Epidermal melanocyte (primary cell): ENCODE measurements around the gene FPR3.
A peak's percentile ranks its signal among the peaks of the same experiment; 100 is the strongest.
"Not testable (repeated sequence)": the region's sequence is repeated elsewhere in the genome, so short reads cannot be mapped to it uniquely, and the experiment has no call there.

Source experiments
- DNase-seq: peaks from one replicate; pipeline ENCODE4 v3.0.0; 2011; ENCODE audit warnings: low spot score; ENCODE audit not compliant: insufficient read length

FPR3 gene

DNA sequence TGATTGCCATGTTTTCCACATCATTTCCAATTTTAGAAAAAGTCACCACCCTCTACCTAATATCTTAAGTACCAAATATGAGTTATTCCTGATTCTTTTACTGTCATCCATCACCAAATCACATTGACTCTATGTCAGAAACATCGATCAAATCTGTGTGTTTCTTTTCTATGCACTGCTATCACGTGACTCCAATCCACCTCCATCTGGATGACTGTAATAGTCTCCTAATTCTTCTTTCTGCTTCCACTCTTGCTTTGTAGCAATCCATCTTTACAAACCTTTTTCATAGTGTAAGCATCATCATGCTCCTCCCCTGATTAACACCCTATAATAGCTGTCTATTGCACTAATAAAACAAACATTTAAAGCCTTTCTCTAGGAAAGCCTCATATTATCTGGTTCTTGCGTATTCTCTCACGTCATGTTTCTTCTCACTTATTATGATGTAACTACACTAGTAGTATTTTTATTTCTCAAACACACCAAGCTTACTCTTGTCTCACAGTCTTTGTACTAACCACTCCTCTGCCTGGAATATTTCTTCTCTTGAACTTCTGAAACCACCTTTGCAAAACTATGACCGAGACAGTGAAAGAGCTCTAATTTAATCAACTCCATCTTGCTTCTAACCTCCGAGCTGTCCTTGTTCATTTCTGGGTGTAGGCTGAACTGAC, 10.7 kb upstream of the FPR3 start:
- no peak for DNase-seq

DNA sequence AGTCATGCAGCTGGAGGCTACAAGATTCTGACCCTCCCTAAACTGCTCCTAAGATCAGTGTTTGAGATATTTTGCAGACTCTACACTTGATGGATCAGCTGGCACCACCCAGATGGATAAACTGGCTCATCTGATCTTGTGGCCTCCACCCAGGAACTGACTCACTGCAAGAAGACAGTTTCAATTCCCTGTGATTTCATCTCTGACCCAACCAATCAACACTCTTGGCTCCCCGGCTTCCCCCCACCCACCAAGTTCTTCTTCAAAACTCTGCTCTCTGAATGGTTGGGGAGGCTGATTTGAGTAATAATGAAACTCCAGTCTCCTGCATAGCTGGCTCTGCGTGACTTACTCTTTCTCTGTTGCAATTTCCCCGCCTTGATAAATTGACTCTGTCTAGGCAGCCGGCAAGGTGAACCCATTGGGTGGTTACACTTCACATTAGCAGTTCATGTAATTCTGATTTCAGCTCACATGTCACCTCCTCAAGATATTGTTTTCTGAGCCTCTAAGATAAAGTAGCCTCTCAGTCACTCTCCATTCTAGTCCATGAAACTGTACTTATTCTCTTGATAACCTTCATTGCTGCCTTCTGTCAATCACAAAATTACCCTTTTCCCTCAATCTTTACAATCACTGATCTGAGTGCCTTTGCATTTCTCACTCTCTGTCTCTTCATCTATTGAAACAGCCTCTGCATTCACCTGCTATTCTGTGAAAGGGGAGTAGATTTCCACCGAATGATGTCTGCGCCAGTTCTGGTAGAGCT, 9.9 kb upstream of the FPR3 start:
- DNase-seq: no peak

DNA sequence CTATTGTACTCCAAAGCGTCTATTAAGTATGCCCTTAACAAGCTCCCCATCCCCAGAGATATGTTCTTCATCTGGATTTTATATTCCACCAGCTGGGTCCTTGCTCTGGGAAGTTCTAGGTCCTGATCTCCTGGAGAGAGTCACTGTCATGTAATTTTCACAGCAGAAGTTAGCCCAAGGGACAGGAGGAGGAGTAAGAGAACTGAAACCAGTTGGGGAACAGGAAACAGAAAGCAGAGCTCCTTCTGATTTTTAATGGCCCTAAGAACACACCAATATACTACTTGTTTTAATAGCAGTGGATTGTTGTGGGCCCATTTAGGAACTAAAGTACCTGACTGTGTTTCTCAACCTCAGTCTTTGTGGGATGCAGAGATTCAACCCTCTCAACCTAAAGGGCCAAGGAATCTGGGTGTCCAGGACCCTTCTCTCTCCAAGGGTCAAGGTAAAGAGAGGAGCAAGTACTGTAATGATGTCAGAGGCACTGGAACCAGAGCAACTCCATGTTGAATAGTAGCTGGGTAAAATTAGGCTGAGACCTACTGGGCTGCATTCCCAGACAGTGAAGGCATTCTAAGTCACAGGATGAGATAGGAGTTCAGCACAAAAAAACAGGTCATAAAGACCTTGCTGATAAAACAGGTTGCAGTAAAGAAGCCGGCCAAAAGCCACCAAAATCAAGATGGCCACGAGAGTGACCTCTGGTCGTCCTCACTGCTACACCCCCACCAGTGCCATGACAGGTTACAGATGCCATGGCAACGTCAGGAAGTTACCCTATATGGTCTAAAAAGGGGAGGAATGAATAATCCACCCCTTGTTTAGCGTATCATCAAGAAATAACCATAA, 8.1 kb upstream of the FPR3 start:
- no peak for DNase-seq

DNA sequence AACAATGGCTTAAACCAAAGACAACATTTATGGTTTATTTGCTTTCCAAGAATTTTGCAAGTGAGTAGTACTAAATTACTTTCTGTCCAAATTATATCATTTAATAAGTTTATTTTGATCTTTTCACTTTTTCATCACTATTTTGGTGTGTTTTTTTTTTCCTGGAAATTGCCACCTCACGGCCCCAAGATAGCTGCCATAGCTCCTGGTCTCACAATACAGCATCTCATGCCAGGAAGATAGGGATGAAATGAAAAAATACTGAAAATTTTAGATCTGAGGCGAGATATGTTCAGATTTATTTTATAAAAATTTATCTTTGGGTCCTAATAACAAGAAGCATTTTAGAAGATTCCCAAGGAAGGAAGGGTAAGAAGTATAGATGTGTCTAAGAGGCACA, 6.9 kb upstream of the FPR3 start:
- no peak for DNase-seq

DNA sequence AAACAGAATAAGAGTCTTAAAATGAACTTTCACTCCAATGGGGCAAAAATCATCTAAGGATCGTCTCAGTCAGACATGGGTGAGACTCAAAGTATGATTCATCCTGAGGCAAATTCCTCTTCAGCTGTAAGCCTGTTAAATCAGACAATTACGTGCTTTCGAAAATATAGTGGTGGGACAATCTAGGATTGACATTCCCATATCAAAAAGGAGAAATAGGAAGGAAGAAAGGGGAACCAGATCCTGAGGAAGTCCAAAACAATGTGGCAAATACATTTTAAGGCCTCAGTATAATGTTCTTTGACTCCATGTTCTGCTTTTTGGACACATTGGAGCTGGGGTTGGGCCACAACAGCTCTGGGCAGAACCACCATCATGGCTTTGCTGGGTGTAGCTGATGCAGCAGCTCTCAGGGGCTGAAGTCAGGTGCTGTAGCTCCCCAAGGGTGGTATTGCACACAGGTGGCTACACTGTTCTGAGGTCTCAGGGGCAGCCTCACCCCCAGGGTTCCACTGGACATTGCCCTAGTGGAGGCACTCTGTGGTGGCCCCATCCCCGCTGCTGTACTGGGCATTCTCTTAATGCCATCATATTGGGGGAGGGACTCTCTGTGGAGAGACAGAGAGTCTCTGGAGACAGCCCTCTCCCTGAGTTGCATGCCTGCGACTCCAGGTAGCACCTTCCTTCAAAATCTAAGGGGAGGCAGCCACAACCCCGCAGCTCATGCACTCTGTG, 5.7 kb upstream of the FPR3 start:
- no peak for DNase-seq

DNA sequence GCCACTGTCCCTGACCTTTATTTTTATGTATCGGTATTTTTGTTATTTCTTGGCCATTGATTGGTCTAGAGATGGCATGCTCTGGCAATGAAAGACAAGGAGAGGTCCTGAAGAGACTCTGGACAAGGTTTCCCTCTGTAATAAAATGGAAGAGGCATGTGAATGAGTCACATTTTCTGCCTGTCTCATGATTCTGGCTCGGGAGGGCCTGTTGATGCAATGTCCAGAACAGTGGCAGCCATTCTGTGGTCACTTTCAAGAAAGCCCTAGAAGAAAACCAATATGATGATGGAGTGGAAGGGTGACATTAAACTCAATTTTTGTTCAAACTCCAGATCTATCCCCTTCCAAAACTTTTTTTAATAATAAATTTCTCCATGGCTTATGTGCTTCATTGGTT, 2.0 kb upstream of the FPR3 start:
- no peak for DNase-seq

DNA sequence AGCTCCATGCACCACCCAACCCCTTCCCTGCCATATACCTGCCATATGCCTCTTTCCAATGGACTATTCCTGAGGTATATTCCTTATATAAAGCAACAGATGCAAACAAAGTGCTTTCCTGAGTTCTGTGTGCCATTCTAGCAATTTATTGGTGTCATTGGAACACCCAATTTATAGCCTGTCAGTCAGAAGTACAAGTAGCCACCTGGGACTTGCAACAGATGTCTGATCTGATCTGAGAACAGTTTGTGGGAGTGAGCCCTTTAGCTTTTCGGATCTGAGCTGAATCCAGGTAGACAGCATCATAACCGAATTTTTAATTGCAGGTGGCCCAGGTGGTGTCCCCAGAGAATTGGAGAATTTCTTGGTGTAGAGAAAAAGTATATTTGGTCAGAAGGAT, 963 bp upstream of the FPR3 start:
- DNase-seq: no peak

DNA sequence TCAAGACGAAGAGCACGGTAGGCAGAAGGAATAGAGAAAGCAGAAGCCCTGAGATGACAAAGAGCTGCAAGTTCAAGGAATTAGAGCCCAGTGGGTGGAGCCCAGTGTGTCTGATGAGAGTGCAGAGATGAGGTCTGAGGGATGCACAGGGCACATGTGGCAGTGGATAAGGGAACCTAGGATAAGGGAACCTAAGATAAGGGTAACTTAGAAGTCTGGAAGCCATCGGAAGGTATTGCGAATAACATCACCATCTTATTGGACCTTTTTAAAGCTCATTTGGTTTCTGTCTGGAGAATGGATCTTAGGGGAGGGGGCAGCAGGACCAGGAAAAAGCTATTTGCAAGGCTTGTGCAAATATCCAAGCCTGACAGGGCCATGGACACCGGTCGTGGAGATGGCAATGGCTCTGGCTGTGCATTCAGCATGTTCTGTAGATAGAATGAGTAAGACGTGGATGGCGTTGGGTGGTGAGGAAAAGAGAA, 1.3 kb downstream of the FPR3 start:
- no peak for DNase-seq

DNA sequence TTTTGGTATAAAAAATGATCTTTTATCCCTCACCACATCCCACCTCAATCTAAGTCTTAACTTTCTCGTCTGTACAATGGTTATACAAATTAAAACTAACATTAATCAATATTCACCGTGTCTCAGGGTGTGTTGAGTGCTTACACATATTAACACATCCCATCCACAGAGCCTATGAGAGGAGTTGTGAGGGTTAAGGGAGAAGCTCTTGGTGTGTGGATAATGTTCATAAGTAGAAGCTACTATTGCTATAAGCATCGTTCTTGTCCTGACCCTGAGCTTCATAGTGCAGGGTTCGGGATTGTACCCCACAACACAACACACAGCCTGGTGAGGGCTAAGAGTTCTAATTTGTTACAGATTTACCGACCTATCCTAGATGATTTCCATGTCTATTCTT, 2.5 kb downstream of the FPR3 start:
- DNase-seq: no peak

DNA sequence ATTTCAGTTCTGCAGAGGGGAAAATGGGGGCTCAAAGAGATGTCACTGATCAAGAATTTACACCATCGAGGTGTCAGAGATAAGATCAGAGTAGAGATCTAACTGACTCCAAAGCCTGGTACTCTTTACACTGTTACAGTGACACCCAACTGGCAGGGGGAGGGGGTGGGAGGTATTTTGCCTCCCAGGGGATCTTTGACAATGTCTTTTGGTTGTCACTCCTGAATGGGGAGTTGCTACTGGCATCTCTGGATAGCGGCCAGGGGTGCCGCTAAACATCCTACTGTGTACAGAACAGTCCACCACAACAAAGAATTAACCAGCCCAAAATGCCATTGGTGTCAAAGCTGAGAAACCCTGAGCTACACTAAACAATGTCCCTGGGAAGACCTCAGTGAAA, 3.1 kb downstream of the FPR3 start:
- DNase-seq: no peak

DNA sequence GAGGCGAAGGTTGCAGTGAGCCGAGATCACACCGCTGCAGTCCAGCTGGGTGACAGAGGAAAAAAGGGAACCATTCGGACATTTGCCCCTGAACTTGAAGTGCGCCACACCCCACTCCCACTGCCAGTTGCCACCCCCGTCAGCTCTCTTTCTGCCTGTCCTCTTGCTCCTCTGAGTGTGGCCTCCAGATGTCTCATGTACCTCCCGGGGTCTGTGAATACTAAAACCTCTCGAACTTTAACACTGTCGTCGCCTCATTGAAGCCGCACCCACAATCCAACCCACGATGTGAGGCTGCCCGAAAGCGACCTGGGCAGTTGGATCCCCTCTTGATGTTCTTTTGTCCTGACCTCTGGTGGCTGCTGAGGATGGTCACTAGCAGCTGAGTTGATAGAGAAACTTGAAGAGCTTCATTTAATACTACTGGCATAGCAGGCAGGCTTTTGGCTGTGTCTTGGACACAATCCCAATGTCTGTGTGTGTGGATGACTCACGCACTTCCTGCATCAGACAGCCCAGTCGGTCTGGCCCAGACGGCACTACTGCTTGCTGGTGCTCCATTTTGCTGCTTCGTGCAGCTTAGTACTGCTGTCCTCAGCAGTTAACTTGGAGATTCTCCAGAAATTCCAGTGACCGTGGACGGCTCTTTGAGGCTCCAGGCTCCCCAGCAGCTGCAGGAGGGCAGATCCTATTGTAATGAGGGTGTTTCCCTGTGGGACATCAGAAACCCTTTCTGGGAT, 4.2 kb downstream of the FPR3 start:
- DNase-seq: peak; percentile 25

DNA sequence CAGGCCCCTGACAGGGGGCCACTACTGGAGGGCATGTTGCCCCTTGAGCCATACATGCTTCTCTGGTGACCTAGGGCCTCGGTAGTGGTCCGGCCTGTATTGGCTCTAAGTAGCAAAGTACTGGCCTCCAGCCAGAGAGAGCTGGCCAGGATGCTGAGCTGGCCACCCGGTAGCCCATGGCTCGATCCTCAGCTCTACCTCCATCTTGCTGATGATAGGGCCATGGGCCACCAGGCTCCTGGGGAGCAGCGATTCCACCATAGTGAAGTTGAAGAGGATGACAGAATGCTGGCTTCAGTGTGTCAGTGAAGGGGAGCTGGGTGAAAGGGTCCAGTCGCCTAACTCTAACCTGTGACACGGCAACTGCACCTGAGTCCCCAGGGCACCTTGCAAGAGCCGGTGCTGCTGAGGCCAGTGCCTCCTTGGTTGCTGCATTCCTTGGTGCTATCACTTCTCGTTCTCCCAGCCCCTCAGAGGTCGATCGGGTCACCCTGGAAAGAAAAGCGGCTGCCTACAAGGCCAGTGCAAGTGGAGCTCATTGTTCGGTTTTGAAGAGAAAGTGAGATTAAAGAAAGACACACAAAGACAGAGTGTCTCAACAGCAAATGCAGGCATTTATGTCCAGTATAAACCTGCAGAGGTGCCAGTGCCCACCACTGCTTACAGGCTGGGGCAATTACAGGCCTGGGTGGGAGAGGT, 5.0 kb downstream of the FPR3 start:
- DNase-seq: no peak

DNA sequence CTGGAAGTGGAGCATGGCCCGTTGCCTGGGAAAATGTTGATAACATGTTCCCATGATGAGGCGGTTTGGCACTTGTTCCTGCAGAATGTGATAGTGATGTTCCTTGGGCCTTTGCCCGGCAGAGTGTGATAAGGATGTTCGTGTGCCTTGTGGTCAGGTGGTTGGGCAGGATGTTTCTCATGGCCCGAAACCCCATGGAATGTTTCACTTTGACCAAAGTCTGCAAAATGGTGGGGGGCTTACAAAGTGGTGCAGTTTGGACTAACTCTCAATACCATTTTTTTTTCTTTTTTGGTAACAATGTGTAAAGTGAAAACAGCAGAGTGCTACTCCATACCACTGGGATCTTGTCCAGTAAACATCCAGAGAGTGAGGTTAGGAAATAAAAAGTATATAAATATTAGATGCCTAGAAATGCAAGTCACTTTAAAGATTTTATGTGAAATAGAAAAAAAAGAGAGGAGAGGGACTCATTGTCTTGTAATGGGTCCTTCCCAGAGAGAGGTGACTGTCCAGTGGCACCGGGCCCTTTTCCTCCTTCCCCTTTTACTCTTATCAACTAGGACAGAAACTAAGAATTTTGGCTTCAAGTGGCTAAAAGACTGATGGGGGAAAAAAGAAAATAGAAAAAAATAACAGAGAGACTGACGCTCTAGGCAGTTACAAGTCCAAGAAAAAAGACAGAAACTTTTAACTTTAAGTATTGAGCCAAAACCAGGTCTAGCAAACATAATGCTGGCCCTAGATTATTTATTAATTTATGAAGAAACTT, 5.7 kb downstream of the FPR3 start:
- no peak for DNase-seq

DNA sequence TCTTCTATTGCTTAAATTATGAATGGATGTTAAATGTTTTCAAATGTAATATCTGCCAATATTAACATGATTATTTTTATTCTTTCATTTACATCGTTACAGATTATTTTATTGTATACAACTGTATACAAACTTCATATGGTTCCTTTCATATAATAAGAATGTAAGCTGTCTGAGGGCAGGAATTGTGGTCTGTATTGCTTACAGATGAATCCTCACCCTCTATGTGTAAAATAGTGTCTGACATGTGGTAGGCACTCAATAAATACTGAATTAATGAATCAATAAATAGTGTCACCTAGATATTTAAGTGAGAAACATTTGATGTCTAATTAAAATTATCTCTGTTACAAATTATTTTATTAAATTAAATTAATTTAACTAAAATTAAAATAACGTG, 7.8 kb downstream of the FPR3 start:
- no peak for DNase-seq

DNA sequence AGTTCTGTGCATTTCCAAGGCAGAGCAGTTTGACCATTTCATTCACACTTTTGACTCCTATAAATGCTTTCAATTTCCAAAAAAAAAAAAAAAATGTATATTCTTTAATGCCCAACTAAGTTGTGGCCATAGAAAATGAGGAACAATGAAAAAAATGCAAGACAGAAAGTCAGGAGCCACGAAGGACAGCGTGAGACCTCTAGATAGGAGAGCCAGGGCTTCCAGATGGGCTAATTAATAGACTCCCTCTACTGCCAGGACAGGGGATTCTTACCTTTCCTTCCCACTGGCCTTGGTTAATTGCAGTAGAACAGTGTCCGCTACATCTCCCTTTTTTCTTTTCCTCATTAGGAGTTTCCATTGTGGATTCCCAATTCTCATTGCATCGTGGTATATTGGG, 8.6 kb downstream of the FPR3 start:
- DNase-seq: no peak

DNA sequence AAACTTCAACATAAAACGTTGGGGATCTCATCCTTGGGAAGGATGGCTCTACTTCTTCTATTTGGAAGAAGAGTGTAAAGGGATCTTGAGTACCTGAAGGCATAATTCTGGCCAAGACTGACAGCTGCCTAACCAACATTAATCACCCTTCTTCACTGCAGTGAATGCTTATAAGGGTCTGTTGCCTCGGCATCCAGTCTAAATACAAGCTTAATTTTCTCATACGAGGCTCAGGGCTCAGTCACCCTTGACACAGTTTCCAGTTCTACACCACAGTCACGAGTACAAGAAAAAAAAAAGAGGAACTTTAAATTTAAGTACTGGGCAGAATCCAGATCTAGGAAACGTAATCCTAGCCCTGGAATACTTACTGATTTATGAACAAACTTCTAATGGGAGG, 9.0 kb downstream of the FPR3 start:
- no peak for DNase-seq

DNA sequence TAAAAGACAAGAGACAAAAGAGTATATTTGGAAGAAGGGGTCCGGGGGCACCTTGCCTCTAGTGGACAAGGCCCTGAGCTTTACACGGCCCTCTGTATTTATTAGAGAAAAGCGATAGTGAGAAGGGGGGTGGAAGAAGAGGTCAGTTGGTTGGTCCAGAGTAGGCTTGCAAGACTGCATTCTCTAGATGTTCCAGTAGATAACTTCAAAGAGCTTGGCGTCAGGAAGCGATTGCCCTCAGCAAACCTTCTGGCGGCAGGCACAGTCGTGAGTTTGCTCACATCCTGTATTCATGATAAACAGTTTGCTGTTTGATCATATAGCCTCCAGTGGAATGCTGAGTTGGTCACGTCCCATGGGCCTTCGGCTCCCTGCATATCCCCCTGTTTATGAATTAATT, 9.8 kb downstream of the FPR3 start:
- not testable (repeated sequence) for DNase-seq

DNA sequence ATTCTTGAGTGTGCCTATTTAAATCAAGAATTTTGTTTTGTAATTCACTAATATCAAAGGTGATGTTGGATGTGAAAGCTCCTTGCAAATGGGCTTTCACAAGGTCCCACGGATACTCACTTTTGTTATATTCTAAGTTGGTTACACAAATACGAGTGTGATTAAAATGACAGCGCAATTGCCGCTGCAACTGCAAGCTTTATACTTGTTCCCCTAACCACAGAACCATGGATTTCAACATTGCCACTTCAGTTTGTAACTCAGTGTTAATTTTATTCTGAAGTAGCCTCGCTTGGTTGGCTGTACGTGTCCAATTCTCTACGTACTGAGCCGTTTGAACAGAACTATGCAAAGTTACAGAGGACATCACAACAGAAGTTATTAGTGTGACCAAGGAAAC, 10.4 kb downstream of the FPR3 start:
- DNase-seq: not testable (repeated sequence)

DNA sequence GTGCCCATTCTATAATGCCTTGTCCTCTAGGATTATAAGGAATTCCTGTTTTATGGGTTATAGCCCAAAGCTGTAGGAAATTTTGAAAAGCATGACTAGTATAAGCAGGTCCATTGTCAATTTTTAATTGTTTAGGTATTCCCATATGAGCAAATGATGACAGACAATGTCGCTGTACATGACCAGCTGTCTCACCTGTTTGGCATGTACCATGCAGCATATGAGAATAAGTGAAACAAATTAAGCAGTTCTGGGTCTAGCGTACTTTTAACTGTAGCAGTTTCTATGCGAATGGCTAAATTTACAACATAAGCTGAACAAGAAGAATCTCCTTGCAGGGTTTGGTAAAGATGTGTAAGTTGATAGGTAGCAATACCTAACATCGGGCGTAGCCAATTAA, 11.6 kb downstream of the FPR3 start:
- DNase-seq: not testable (repeated sequence)
